ENCODE results near the gene CHDH. TPM values are rescaled to one million over a fixed set of nuclear protein-coding genes. Genes with fewer than 3 reads are reported as not detected.

Gene CHDH
- total and polyA plus RNA-seq, 2 donors (not counting 1 experiment from before 2014, with no cell fraction given) = 0.03 to 0.37 TPM

DNA sequence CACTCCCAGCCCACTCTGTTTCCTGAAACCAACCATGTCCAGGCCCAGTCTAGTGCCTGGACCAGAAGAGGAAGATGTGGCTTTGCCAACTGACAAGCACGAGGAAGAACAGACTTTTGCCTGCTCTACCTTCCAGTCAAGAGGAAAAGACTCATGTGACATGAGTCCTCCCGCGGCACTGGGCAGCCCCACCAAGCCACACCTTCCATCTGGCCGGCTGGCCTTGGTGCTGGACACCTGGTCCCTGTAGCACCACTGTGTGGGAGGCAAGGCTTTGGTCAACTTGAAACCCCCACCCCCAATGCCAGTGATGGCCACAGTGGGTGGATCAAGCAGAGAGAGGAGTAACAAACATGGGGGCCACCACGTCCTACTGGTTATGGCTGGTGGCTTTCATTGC is 12.5 kb downstream of the CHDH start:
- CTCF ChIA-PET = no interaction called here

DNA sequence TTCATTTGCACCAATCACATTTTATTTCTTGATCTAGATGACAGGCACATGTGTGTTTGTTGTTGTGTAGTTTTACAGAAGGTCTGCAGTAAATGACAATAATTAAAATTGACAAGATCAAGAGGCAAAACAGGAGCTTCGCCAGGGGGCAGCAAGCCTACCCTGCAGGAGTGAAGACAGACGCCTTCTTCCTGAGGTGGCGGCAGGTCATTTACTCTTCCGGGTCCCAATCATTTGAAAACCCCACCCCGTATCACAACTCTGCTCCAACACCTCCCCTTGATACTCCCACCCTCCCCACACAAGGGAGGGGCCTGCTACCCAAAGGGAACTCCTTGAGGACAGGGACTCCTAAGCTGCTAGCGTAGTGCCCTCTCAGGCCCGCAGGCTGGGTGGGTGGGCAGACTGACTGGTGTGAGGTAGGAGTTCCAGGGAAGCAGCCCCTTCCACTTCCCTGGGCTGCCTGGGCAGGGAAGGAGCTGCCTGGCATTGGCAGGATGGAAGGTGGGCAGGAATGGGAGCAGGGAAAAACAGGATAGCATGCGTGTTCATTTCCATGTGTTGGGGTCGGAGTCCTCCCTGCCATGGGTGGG is 13.1 kb downstream of the CHDH start:
- intact Hi-C loops (cut with micrococcal nuclease) = no loop called here
- Histone ChIP-seq H4K20me1 (ENCODE audit: control insufficient read depth, insufficient read depth, low read length, poor library complexity, severe bottlenecking) (no peaks in the 10 kb centered on the region), H3K9me3 (ENCODE audit: control extremely low read depth in 1 of 3, control insufficient read depth in 2 of 3, insufficient read depth in 1 of 3, low read length in 2 of 3) (no peaks in the 10 kb centered on the region), H3K4me2 (replicated peaks; ENCODE audit: low read depth, low read length, poor library complexity, severe bottlenecking) (no peak overlapping the region), H3K79me2 (ENCODE audit: control insufficient read depth, insufficient read depth, low read length) (no peaks in the 10 kb centered on the region), H3K27ac (ENCODE audit: low read length in 2 of 2) (no peak overlapping the region), H3K27me3 (replicated peaks in 1 of 4; ENCODE audit: control extremely low read depth in 1 of 4, control insufficient read depth in 3 of 4, insufficient read depth in 4 of 4, low read length in 3 of 4) (no peaks in the 10 kb centered on the region), H2AFZ (ENCODE audit: insufficient read depth, low read depth, low read length, poor library complexity, severe bottlenecking) (no peak overlapping the region), H3K4me3 (ENCODE audit: control extremely low read depth in 1 of 5, extremely low read depth in 1 of 5, insufficient read depth in 1 of 5, low read depth in 2 of 5, low read length in 4 of 5) (no peak overlapping the region), H3K4me1 (ENCODE audit: control insufficient read depth in 2 of 2, insufficient read depth in 2 of 2, low read length in 2 of 2) (no peaks in the 10 kb centered on the region), H3K9ac (ENCODE audit: low read length) (no peak overlapping the region), H3K36me3 (replicated peaks in 1 of 2; ENCODE audit: control extremely low read depth in 1 of 2, control insufficient read depth in 1 of 2, extremely low read depth in 1 of 2, insufficient read depth in 2 of 2, low read length in 1 of 2) (no peaks in the 10 kb centered on the region)
- H3K4me1 Mint-ChIP-seq = no peaks in the 10 kb centered on the region
- H3K9me3 Mint-ChIP-seq (ENCODE audit: insufficient read depth) = no peaks in the 10 kb centered on the region
- ChIA-PET POLR2A (no interaction called here), CTCF (no interaction called here)
- no peak overlapping the region for H3K4me3 Mint-ChIP-seq
- no peaks in the 10 kb centered on the region for H3K27me3 Mint-ChIP-seq
- ATAC-seq (ENCODE audit: low read depth) = no peak
- WGBS (ENCODE audit: insufficient coverage) = 98% methylated on average over 7 of the region's 9 CpGs
- H3K27ac Mint-ChIP-seq = no peak overlapping the region
- TF ChIP-seq, protein P1, sequence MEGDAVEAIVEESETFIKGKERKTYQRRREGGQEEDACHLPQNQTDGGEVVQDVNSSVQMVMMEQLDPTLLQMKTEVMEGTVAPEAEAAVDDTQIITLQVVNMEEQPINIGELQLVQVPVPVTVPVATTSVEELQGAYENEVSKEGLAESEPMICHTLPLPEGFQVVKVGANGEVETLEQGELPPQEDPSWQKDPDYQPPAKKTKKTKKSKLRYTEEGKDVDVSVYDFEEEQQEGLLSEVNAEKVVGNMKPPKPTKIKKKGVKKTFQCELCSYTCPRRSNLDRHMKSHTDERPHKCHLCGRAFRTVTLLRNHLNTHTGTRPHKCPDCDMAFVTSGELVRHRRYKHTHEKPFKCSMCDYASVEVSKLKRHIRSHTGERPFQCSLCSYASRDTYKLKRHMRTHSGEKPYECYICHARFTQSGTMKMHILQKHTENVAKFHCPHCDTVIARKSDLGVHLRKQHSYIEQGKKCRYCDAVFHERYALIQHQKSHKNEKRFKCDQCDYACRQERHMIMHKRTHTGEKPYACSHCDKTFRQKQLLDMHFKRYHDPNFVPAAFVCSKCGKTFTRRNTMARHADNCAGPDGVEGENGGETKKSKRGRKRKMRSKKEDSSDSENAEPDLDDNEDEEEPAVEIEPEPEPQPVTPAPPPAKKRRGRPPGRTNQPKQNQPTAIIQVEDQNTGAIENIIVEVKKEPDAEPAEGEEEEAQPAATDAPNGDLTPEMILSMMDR (IDR thresholded peaks at IDR 0.05) = no peak
- TF ChIP-seq EZH2 (IDR thresholded peaks at IDR 0.05; ENCODE audit: borderline replicate concordance, insufficient read depth, low read depth, low read length, poor library complexity, severe bottlenecking) = no peak
- no peak for DNase-seq

More for the DNA sequence above, 12.5 kb downstream of the CHDH start:
- TF ChIP-seq EZH2 (IDR thresholded peaks at IDR 0.05; ENCODE audit: borderline replicate concordance, insufficient read depth, low read depth, low read length, poor library complexity, severe bottlenecking) = no peak
- TF ChIP-seq, protein P1 (IDR thresholded peaks at IDR 0.05) = no peak
- Mint-ChIP-seq H3K27ac (no peak overlapping the region), H3K4me3 (no peak overlapping the region), H3K9me3 (ENCODE audit: insufficient read depth) (no peaks in the 10 kb centered on the region), H3K27me3 (no peaks in the 10 kb centered on the region), H3K4me1 (no peaks in the 10 kb centered on the region)
- H3K4me2 ChIP-seq (replicated peaks; ENCODE audit: low read depth, low read length, poor library complexity, severe bottlenecking) = no peak overlapping the region
- H3K27ac ChIP-seq (ENCODE audit: low read length in 2 of 2) = no peak overlapping the region
- intact Hi-C loops (cut with micrococcal nuclease) = no loop called here
- H3K4me1 ChIP-seq (ENCODE audit: control insufficient read depth in 2 of 2, insufficient read depth in 2 of 2, low read length in 2 of 2) = no peaks in the 10 kb centered on the region
- H4K20me1 ChIP-seq (ENCODE audit: control insufficient read depth, insufficient read depth, low read length, poor library complexity, severe bottlenecking) = no peaks in the 10 kb centered on the region
- 70% methylated on average over 2 of the region's 5 CpGs for WGBS (ENCODE audit: insufficient coverage)
- no peak overlapping the region for H2AFZ ChIP-seq (ENCODE audit: insufficient read depth, low read depth, low read length, poor library complexity, severe bottlenecking)
- no peaks in the 10 kb centered on the region for H3K79me2 ChIP-seq (ENCODE audit: control insufficient read depth, insufficient read depth, low read length)
- peaks cover 0 to 3% (median 0%) of the 10 kb centered on the region in 4 experiments for H3K27me3 ChIP-seq (replicated peaks in 1 of 4; ENCODE audit: control extremely low read depth in 1 of 4, control insufficient read depth in 3 of 4, insufficient read depth in 4 of 4, low read length in 3 of 4)
- no peak for ATAC-seq (ENCODE audit: low read depth)
- H3K4me3 ChIP-seq (ENCODE audit: control extremely low read depth in 1 of 5, extremely low read depth in 1 of 5, insufficient read depth in 1 of 5, low read depth in 2 of 5, low read length in 4 of 5) = no peak overlapping the region
- H3K36me3 ChIP-seq (replicated peaks in 1 of 2; ENCODE audit: control extremely low read depth in 1 of 2, control insufficient read depth in 1 of 2, extremely low read depth in 1 of 2, insufficient read depth in 2 of 2, low read length in 1 of 2) = no peaks in the 10 kb centered on the region
- POLR2A ChIA-PET = no interaction called here
- no peaks in the 10 kb centered on the region for H3K9me3 ChIP-seq (ENCODE audit: control extremely low read depth in 1 of 3, control insufficient read depth in 2 of 3, insufficient read depth in 1 of 3, low read length in 2 of 3)
- H3K9ac ChIP-seq (ENCODE audit: low read length) = no peak overlapping the region
- no peak for DNase-seq

Measured in B cell (primary cell).